ENCODE data around the gene PREX1. TPM values are rescaled to one million over a fixed set of nuclear protein-coding genes. Genes with fewer than 3 reads are reported as not detected.
A peak's percentile ranks its signal among the peaks of the same experiment; 100 is the strongest.

PREX1 gene
- total RNA-seq, 3 donors from 2014 or later = 28.8 to 31.4 (median 29.5) TPM

GRCh38 chr20:48659858-48660257 lies 167.9 kb downstream of the PREX1 start:
- H3K36me3 Mint-ChIP-seq (ENCODE audit: insufficient read depth) = peaks cover 50% of the 10 kb centered on the region
- no peak for ATAC-seq
- DNase-seq = no peak
- H3K4me1 Mint-ChIP-seq (ENCODE audit: low read depth) = no peaks in the 10 kb centered on the region
- no peaks in the 10 kb centered on the region for H3K27me3 Mint-ChIP-seq (ENCODE audit: low read depth)
- no peak overlapping the region for H3K4me3 Mint-ChIP-seq
- H3K9me3 Mint-ChIP-seq = no peaks in the 10 kb centered on the region

- Mint-ChIP-seq H3K4me3 (no peak overlapping the region), H3K36me3 (ENCODE audit: insufficient read depth) (peaks cover 45% of the 10 kb centered on the region), H3K4me1 (ENCODE audit: low read depth) (no peaks in the 10 kb centered on the region), H3K9me3 (no peaks in the 10 kb centered on the region), H3K27me3 (ENCODE audit: low read depth) (no peaks in the 10 kb centered on the region)
- no peak for ATAC-seq
- no peak for DNase-seq
These were observed 169.3 kb downstream of the PREX1 start for GRCh38 chr20:48658505-48658904.

- H3K36me3 Mint-ChIP-seq (ENCODE audit: insufficient read depth) = peaks cover 45% of the 10 kb centered on the region
- H3K27me3 Mint-ChIP-seq (ENCODE audit: low read depth) = no peaks in the 10 kb centered on the region
- DNase-seq (no peak), ATAC-seq (no peak)
- no peaks in the 10 kb centered on the region for H3K9me3 Mint-ChIP-seq
- H3K4me3 Mint-ChIP-seq = no peak overlapping the region
- no peaks in the 10 kb centered on the region for H3K4me1 Mint-ChIP-seq (ENCODE audit: low read depth)
These were observed 169.7 kb downstream of the PREX1 start for GRCh38 chr20:48658198-48658476.

GRCh38 chr20:48657426-48658197 lies 170.2 kb downstream of the PREX1 start:
- H3K4me3 Mint-ChIP-seq = no peak overlapping the region
- H3K27me3 Mint-ChIP-seq (ENCODE audit: low read depth) = no peaks in the 10 kb centered on the region
- no peaks in the 10 kb centered on the region for H3K4me1 Mint-ChIP-seq (ENCODE audit: low read depth)
- peaks cover 40% of the 10 kb centered on the region for H3K36me3 Mint-ChIP-seq (ENCODE audit: insufficient read depth)
- no peaks in the 10 kb centered on the region for H3K9me3 Mint-ChIP-seq
- ATAC-seq = peak; percentile 86 to 87
- peak; percentile 55 for DNase-seq

- H3K36me3 Mint-ChIP-seq (ENCODE audit: insufficient read depth) = peaks cover 37% of the 10 kb centered on the region
- H3K27me3 Mint-ChIP-seq (ENCODE audit: low read depth) = no peaks in the 10 kb centered on the region
- no peak overlapping the region for H3K4me3 Mint-ChIP-seq
- H3K4me1 Mint-ChIP-seq (ENCODE audit: low read depth) = no peaks in the 10 kb centered on the region
- ATAC-seq (no peak), DNase-seq (no peak)
- no peaks in the 10 kb centered on the region for H3K9me3 Mint-ChIP-seq
These were observed 171.1 kb downstream of the PREX1 start for GRCh38 chr20:48656661-48657211.

- no peak for ATAC-seq
- no peaks in the 10 kb centered on the region for H3K9me3 Mint-ChIP-seq
- peaks cover 43% of the 10 kb centered on the region for H3K36me3 Mint-ChIP-seq (ENCODE audit: insufficient read depth)
- no peaks in the 10 kb centered on the region for H3K4me1 Mint-ChIP-seq (ENCODE audit: low read depth)
- no peaks in the 10 kb centered on the region for H3K27me3 Mint-ChIP-seq (ENCODE audit: low read depth)
- DNase-seq = no peak
- H3K4me3 Mint-ChIP-seq = no peak overlapping the region
These were observed 171.7 kb downstream of the PREX1 start for GRCh38 chr20:48656137-48656536.

GRCh38 chr20:48653706-48654051 lies 174.1 kb downstream of the PREX1 start:
- H3K4me3 Mint-ChIP-seq = no peak overlapping the region
- no peak for ATAC-seq
- H3K36me3 Mint-ChIP-seq (ENCODE audit: insufficient read depth) = peaks cover 39% of the 10 kb centered on the region
- H3K9me3 Mint-ChIP-seq = no peaks in the 10 kb centered on the region
- H3K4me1 Mint-ChIP-seq (ENCODE audit: low read depth) = no peaks in the 10 kb centered on the region
- DNase-seq = no peak
- no peaks in the 10 kb centered on the region for H3K27me3 Mint-ChIP-seq (ENCODE audit: low read depth)

- no peak for DNase-seq
- Mint-ChIP-seq H3K36me3 (ENCODE audit: insufficient read depth) (peaks cover 37% of the 10 kb centered on the region), H3K27me3 (ENCODE audit: low read depth) (no peaks in the 10 kb centered on the region), H3K4me1 (ENCODE audit: low read depth) (no peaks in the 10 kb centered on the region), H3K9me3 (no peaks in the 10 kb centered on the region), H3K4me3 (no peak overlapping the region)
- no peak for ATAC-seq
These were observed 174.7 kb downstream of the PREX1 start for GRCh38 chr20:48652961-48653705.

GRCh38 chr20:48651960-48652359 lies 175.8 kb downstream of the PREX1 start:
- DNase-seq (no peak), ATAC-seq (no peak)
- H3K4me1 Mint-ChIP-seq (ENCODE audit: low read depth) = no peaks in the 10 kb centered on the region
- H3K27me3 Mint-ChIP-seq (ENCODE audit: low read depth) = no peaks in the 10 kb centered on the region
- H3K36me3 Mint-ChIP-seq (ENCODE audit: insufficient read depth) = peaks cover 35% of the 10 kb centered on the region
- H3K4me3 Mint-ChIP-seq = no peak overlapping the region
- H3K9me3 Mint-ChIP-seq = no peaks in the 10 kb centered on the region

GRCh38 chr20:48651271-48651670 lies 176.5 kb downstream of the PREX1 start:
- ATAC-seq = no peak
- peaks cover 32% of the 10 kb centered on the region for H3K36me3 Mint-ChIP-seq (ENCODE audit: insufficient read depth)
- DNase-seq = no peak

GRCh38 chr20:48649868-48650267 lies 177.9 kb downstream of the PREX1 start:
- H3K4me1 Mint-ChIP-seq (ENCODE audit: low read depth) = no peaks in the 10 kb centered on the region
- DNase-seq (no peak), ATAC-seq (no peak)
- H3K36me3 Mint-ChIP-seq (ENCODE audit: insufficient read depth) = peaks cover 36% of the 10 kb centered on the region
- H3K4me3 Mint-ChIP-seq = no peak overlapping the region
- no peaks in the 10 kb centered on the region for H3K27me3 Mint-ChIP-seq (ENCODE audit: low read depth)
- H3K9me3 Mint-ChIP-seq = no peaks in the 10 kb centered on the region

More at GRCh38 chr20:48651271-48651670, 176.5 kb downstream of the PREX1 start:
- no peaks in the 10 kb centered on the region for H3K27me3 Mint-ChIP-seq (ENCODE audit: low read depth)
- no peaks in the 10 kb centered on the region for H3K9me3 Mint-ChIP-seq
- H3K4me3 Mint-ChIP-seq = no peak overlapping the region
- no peaks in the 10 kb centered on the region for H3K4me1 Mint-ChIP-seq (ENCODE audit: low read depth)

- Mint-ChIP-seq H3K4me3 (no peak overlapping the region), H3K36me3 (ENCODE audit: insufficient read depth) (peaks cover 42% of the 10 kb centered on the region), H3K27me3 (ENCODE audit: low read depth) (no peaks in the 10 kb centered on the region), H3K4me1 (ENCODE audit: low read depth) (no peaks in the 10 kb centered on the region), H3K9me3 (no peaks in the 10 kb centered on the region)
- no peak for ATAC-seq
- DNase-seq = no peak
These were observed 178.6 kb downstream of the PREX1 start for GRCh38 chr20:48649104-48649626.

GRCh38 chr20:48648482-48649051 lies 179.2 kb downstream of the PREX1 start:
- Mint-ChIP-seq H3K4me1 (ENCODE audit: low read depth) (no peaks in the 10 kb centered on the region), H3K4me3 (no peak overlapping the region), H3K27me3 (ENCODE audit: low read depth) (no peaks in the 10 kb centered on the region), H3K9me3 (no peaks in the 10 kb centered on the region), H3K36me3 (ENCODE audit: insufficient read depth) (peaks cover 45% of the 10 kb centered on the region)
- DNase-seq (no peak), ATAC-seq (no peak)

- ATAC-seq (no peak), DNase-seq (no peak)
- Mint-ChIP-seq H3K36me3 (ENCODE audit: insufficient read depth) (peaks cover 45% of the 10 kb centered on the region), H3K27me3 (ENCODE audit: low read depth) (no peaks in the 10 kb centered on the region), H3K9me3 (no peaks in the 10 kb centered on the region), H3K4me3 (no peak overlapping the region), H3K4me1 (ENCODE audit: low read depth) (no peaks in the 10 kb centered on the region)
These were observed 179.9 kb downstream of the PREX1 start for GRCh38 chr20:48647858-48648257.

Data from activated T-cell treated with anti-CD3 and anti-CD28 coated beads, Interleukin-2, amount 50 U/mL, for 4 hours (primary cell).